ENCODE data around the gene DNAJC17.

The DNAJC17 gene

GRCh38 chr15:40807028-40807887, at the start of gene DNAJC17, which contains the start of gene ZFYVE19:
Gene DNAJC17, minus strand, starts transcription at chr15:40807473. Its CDS starts 27 bp downstream, at chr15:40807446.
Gene ZFYVE19, plus strand, starts transcription at chr15:40807089. Its CDS starts 501 bp downstream, at chr15:40807590.
- peak; percentile 91 to 93 for DNase-seq (ENCODE audit: low read depth in 2 of 2)

- no peak for DNase-seq (ENCODE audit: low read depth in 2 of 2)
These were observed 49.5 kb upstream of the DNAJC17 start for GRCh38 chr15:40856746-40857145.

GRCh38 chr15:40855706-40856234, 48.5 kb upstream of the DNAJC17 start:
- DNase-seq (ENCODE audit: low read depth in 2 of 2): no peak

- DNase-seq (ENCODE audit: low read depth in 2 of 2): no peak
These were observed 46.9 kb upstream of the DNAJC17 start for GRCh38 chr15:40854161-40854560.

- DNase-seq (ENCODE audit: low read depth in 2 of 2): no peak
These were observed 46.1 kb upstream of the DNAJC17 start for GRCh38 chr15:40853241-40853890.

- DNase-seq (ENCODE audit: low read depth in 2 of 2): no peak
These were observed 45.3 kb upstream of the DNAJC17 start for GRCh38 chr15:40852529-40852928.

GRCh38 chr15:40850576-40851112, 43.4 kb upstream of the DNAJC17 start:
- no peak for DNase-seq (ENCODE audit: low read depth in 2 of 2)

- DNase-seq (ENCODE audit: low read depth in 2 of 2): no peak
These were observed 40.1 kb upstream of the DNAJC17 start for GRCh38 chr15:40847223-40847961.

GRCh38 chr15:40846841-40847222, 39.6 kb upstream of the DNAJC17 start:
- DNase-seq (ENCODE audit: low read depth in 2 of 2): no peak

GRCh38 chr15:40845511-40846284, 38.4 kb upstream of the DNAJC17 start:
- DNase-seq (ENCODE audit: low read depth in 2 of 2): no peak

GRCh38 chr15:40845036-40845435, 37.8 kb upstream of the DNAJC17 start:
- DNase-seq (ENCODE audit: low read depth in 2 of 2): no peak

GRCh38 chr15:40844696-40845030, 37.4 kb upstream of the DNAJC17 start:
- DNase-seq (ENCODE audit: low read depth in 2 of 2): no peak

- peak; percentile 44 to 63 for DNase-seq (ENCODE audit: low read depth in 2 of 2)
These were observed 36.8 kb upstream of the DNAJC17 start, which contains the start of gene SPINT1 for GRCh38 chr15:40843885-40844695. Gene SPINT1, plus strand, starts transcription at chr15:40844048. Its CDS starts 507 bp downstream, at chr15:40844555.

- no peak for DNase-seq (ENCODE audit: low read depth in 2 of 2)
These were observed 36.1 kb upstream of the DNAJC17 start for GRCh38 chr15:40843261-40843884.

GRCh38 chr15:40841741-40842140, 34.5 kb upstream of the DNAJC17 start:
- no peak for DNase-seq (ENCODE audit: low read depth in 2 of 2)

GRCh38 chr15:40838756-40839155, 31.5 kb upstream of the DNAJC17 start:
- no peak for DNase-seq (ENCODE audit: low read depth in 2 of 2)

GRCh38 chr15:40836020-40836419, 28.7 kb upstream of the DNAJC17 start:
- DNase-seq (ENCODE audit: low read depth in 2 of 2): no peak

GRCh38 chr15:40832903-40833302, 25.6 kb upstream of the DNAJC17 start:
- no peak for DNase-seq (ENCODE audit: low read depth in 2 of 2)

GRCh38 chr15:40831861-40832260, 24.6 kb upstream of the DNAJC17 start:
- no peak for DNase-seq (ENCODE audit: low read depth in 2 of 2)

- DNase-seq (ENCODE audit: low read depth in 2 of 2): no peak
These were observed 23.6 kb upstream of the DNAJC17 start for GRCh38 chr15:40830884-40831283.

All from activated CD8-positive, alpha-beta memory T cell treated with anti-CD3 and anti-CD28 coated beads for 4 hours (primary cell).